ENCODE measurements around the gene CHMP4A. TPM values are rescaled to one million over a fixed set of nuclear protein-coding genes. Genes with fewer than 3 reads are reported as not detected.
A peak's percentile ranks its signal among the peaks of the same experiment; 100 is the strongest.

Gene CHMP4A
- total and polyA plus RNA-seq, 2 of the 13 experiments (the other 11 are each of a cell fraction or from before 2014, with no cell fraction given), result 83.6 to 113 TPM

DNA sequence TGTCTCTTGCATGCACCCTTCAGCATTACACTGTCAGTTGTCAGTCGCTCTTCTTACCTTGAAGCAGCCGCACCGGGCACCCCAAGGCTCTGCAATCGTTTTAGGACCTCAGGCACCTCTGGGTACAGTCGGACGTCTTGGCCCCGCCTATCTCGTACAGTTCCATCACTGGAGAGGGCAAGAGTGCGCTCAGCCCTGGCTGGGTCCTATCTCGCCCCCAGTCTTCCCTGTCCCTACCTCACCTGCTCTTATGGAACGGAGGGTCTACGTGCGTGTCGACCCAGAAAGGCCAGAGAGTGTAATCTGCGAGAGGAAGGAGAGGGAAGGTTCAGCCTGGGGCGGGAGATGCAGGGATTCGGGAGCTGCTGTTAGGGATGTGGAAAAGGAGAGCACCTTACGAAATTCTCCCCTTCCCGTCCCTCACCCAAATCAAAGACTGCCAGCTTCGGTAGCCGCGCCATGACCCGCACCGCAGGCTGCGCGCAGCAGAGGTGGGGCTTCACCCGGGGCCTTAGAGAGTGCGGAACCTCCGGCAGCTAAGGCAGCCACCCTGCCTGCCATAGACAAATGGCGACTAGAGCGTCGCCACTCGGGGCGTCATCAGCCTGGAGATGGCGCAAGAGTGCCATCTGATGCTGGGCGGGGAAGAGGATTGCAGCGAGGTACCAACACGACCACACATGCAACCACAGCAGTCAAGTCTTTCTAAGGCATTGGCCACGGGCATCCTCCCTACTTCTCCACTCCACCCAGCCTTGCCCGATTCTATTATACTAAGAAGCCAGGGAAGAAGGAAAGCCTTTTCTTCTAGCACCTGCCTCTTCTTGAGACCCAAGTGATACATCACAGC is 2.4 kb upstream of the CHMP4A start, which contains the start of gene MDP1 (continued):
- TF ChIP-seq, protein P1, sequence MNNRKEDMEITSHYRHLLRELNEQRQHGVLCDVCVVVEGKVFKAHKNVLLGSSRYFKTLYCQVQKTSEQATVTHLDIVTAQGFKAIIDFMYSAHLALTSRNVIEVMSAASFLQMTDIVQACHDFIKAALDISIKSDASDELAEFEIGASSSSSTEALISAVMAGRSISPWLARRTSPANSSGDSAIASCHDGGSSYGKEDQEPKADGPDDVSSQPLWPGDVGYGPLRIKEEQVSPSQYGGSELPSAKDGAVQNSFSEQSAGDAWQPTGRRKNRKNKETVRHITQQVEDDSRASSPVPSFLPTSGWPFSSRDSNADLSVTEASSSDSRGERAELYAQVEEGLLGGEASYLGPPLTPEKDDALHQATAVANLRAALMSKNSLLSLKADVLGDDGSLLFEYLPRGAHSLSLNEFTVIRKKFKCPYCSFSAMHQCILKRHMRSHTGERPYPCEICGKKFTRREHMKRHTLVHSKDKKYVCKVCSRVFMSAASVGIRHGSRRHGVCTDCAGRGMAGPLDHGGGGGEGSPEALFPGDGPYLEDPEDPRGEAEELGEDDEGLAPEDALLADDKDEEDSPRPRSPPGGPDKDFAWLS (CRISPR knock-in tag; IDR thresholded peaks at IDR 0.05; ENCODE audit: borderline replicate concordance), result peak; percentile 94
- TF ChIP-seq RORA (CRISPR knock-in tag; IDR thresholded peaks at IDR 0.05) (no peak), RFXAP (CRISPR knock-in tag; IDR thresholded peaks at IDR 0.05; ENCODE audit: borderline replicate concordance) (peak; percentile 98), TCF7L2 (IDR thresholded peaks at IDR 0.05; ENCODE audit: low read depth, low read length) (no peak), ZNF263 (CRISPR knock-in tag; IDR thresholded peaks at IDR 0.05) (peak; percentile 86), TBL1XR1 (IDR thresholded peaks at IDR 0.05; ENCODE audit: borderline replicate concordance, low read length, partially characterized antibody) (peak; percentile 26), SP1 (IDR thresholded peaks at IDR 0.05) (no peak), SP1 (CRISPR knock-in tag; IDR thresholded peaks at IDR 0.05) (peak; percentile 90), NCOA1 (CRISPR knock-in tag; IDR thresholded peaks at IDR 0.05) (peak; percentile 82; the same call in 1 of the 2 replicates), ZFX (CRISPR knock-in tag; IDR thresholded peaks at IDR 0.05; ENCODE audit: low read depth) (peak; percentile 98), ARNT (IDR thresholded peaks at IDR 0.05) (no peak), PHF21A (CRISPR knock-in tag; IDR thresholded peaks at IDR 0.05) (no peak), ISX (CRISPR knock-in tag; conservative IDR thresholded peaks at IDR 0.05) (no peak; the same call in 1 of the 2 replicates), ZNF205 (CRISPR knock-in tag; IDR thresholded peaks at IDR 0.05) (peak; percentile 98), ZFYVE20 (CRISPR knock-in tag; IDR thresholded peaks at IDR 0.05; ENCODE audit: borderline replicate concordance, low read depth) (peak; percentile 79; the same call in 1 of the 2 replicates), SRF (IDR thresholded peaks at IDR 0.05; ENCODE audit: low read depth, low read length) (peak; percentile 13; the same call in 1 of the 2 replicates), ZNF547 (CRISPR knock-in tag; IDR thresholded peaks at IDR 0.05) (no peak), CCAR2 (optimal IDR thresholded peaks at IDR 0.05; ENCODE audit: low read depth, low read length) (peak; percentile 91), ZNF468 (CRISPR knock-in tag; IDR thresholded peaks at IDR 0.05) (peak; percentile 99), ZNF234 (CRISPR knock-in tag; conservative IDR thresholded peaks at IDR 0.05) (no peak), ZMYM2 (CRISPR knock-in tag; IDR thresholded peaks at IDR 0.05) (no peak), EEA1 (CRISPR knock-in tag; IDR thresholded peaks at IDR 0.05; ENCODE audit: borderline replicate concordance) (peak; percentile 98; the same call in 1 of the 2 replicates), ARHGAP35 (CRISPR knock-in tag; IDR thresholded peaks at IDR 0.05; ENCODE audit: borderline replicate concordance) (peak; percentile 99)
- TF ChIP-seq, protein P2, sequence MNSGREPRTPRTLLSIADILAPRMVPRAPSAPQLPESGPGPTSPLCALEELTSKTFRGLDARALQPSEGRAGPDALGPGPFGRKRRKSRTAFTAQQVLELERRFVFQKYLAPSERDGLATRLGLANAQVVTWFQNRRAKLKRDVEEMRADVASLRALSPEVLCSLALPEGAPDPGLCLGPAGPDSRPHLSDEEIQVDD (CRISPR knock-in tag; IDR thresholded peaks at IDR 0.05; ENCODE audit: borderline replicate concordance), result peak; percentile 90
- TF ChIP-seq, protein P3, sequence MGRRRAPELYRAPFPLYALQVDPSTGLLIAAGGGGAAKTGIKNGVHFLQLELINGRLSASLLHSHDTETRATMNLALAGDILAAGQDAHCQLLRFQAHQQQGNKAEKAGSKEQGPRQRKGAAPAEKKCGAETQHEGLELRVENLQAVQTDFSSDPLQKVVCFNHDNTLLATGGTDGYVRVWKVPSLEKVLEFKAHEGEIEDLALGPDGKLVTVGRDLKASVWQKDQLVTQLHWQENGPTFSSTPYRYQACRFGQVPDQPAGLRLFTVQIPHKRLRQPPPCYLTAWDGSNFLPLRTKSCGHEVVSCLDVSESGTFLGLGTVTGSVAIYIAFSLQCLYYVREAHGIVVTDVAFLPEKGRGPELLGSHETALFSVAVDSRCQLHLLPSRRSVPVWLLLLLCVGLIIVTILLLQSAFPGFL (CRISPR knock-in tag; IDR thresholded peaks at IDR 0.05), result peak; percentile 49; the same call in 1 of the 2 replicates
- TF ChIP-seq, protein P4, sequence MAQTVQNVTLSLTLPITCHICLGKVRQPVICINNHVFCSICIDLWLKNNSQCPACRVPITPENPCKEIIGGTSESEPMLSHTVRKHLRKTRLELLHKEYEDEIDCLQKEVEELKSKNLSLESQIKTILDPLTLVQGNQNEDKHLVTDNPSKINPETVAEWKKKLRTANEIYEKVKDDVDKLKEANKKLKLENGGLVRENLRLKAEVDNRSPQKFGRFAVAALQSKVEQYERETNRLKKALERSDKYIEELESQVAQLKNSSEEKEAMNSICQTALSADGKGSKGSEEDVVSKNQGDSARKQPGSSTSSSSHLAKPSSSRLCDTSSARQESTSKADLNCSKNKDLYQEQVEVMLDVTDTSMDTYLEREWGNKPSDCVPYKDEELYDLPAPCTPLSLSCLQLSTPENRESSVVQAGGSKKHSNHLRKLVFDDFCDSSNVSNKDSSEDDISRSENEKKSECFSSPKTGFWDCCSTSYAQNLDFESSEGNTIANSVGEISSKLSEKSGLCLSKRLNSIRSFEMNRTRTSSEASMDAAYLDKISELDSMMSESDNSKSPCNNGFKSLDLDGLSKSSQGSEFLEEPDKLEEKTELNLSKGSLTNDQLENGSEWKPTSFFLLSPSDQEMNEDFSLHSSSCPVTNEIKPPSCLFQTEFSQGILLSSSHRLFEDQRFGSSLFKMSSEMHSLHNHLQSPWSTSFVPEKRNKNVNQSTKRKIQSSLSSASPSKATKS (CRISPR knock-in tag; IDR thresholded peaks at IDR 0.05), result peak; percentile 87

Data from HepG2 (cell line).